ENCODE results near the gene GGCX.

GGCX gene

DNA sequence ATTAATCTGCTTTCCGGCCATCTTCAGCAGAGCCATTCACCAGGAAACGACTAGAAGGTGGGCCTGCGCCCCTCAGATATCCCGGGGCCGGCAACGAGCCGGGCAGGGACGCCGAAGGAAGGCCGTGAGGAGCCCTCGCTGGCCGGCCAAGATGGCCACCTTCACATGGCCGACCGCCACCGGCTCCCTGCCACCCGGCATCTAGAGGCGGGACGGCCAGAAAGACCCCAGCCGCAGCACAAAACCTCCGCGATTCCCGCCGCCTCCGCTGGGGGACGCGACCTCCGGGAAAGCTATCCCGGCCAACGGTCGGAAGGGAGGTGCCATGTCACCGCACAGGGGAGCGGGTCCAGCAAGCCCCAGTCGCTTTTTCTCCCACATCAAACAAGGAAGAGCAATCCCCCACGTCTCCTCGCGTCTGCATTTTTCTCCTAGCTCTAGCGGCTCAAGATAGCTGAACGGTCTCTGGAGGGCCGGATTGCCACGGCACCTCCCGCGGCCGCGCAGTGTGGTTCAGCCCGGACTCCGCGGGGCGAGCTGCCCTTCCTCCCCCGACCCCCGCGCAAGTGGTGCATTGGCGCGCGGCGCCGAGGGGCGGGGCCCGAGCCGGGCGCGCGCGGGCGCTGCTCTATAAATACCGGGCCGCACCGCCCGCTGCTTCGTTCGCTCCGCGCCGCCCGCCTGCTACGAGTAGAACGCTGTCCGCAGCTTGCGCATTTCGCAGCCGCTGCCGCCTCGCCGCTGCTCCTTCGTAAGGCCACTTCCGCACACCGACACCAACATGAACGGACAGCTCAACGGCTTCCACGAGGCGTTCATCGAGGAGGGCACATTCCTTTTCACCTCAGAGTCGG lies 22.6 kb downstream of the GGCX start, which contains the start of gene MAT2A (continued):
- TF ChIP-seq ZNF670 (tag by site-specific recombination; IDR thresholded peaks at IDR 0.05; ENCODE audit: low read depth): no peak
- peak; percentile 86 for TF ChIP-seq ZNF121 (tag by site-specific recombination; IDR thresholded peaks at IDR 0.05)
- 0 out of 2 replicates have a peak, but pooled peaks have one; percentile 28 for TF ChIP-seq ZNF843 (tag by site-specific recombination; IDR thresholded peaks at IDR 0.05)
- peak; percentile 34; the same call in 1 of the 2 replicates for TF ChIP-seq ZBTB21 (tag by site-specific recombination; IDR thresholded peaks at IDR 0.05)
- TF ChIP-seq ZBTB48 (tag by site-specific recombination; IDR thresholded peaks at IDR 0.05): peak; percentile 59
- TF ChIP-seq, protein P1, sequence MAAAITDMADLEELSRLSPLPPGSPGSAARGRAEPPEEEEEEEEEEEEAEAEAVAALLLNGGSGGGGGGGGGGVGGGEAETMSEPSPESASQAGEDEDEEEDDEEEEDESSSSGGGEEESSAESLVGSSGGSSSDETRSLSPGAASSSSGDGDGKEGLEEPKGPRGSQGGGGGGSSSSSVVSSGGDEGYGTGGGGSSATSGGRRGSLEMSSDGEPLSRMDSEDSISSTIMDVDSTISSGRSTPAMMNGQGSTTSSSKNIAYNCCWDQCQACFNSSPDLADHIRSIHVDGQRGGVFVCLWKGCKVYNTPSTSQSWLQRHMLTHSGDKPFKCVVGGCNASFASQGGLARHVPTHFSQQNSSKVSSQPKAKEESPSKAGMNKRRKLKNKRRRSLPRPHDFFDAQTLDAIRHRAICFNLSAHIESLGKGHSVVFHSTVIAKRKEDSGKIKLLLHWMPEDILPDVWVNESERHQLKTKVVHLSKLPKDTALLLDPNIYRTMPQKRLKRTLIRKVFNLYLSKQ (tag by site-specific recombination; IDR thresholded peaks at IDR 0.05; ENCODE audit: borderline replicate concordance): no peak
- TF ChIP-seq ZFP3 (tag by site-specific recombination; IDR thresholded peaks at IDR 0.05; ENCODE audit: low read depth): no peak
- TF ChIP-seq KLF8 (tag by site-specific recombination; IDR thresholded peaks at IDR 0.05): peak; percentile 65; the same call in 1 of the 2 replicates
- TF ChIP-seq, protein P2, sequence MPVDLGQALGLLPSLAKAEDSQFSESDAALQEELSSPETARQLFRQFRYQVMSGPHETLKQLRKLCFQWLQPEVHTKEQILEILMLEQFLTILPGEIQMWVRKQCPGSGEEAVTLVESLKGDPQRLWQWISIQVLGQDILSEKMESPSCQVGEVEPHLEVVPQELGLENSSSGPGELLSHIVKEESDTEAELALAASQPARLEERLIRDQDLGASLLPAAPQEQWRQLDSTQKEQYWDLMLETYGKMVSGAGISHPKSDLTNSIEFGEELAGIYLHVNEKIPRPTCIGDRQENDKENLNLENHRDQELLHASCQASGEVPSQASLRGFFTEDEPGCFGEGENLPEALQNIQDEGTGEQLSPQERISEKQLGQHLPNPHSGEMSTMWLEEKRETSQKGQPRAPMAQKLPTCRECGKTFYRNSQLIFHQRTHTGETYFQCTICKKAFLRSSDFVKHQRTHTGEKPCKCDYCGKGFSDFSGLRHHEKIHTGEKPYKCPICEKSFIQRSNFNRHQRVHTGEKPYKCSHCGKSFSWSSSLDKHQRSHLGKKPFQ (tag by site-specific recombination; IDR thresholded peaks at IDR 0.05): no peak
- no peak for TF ChIP-seq ZNF585B (tag by site-specific recombination; IDR thresholded peaks at IDR 0.05)
- TF ChIP-seq SP2 (tag by site-specific recombination; IDR thresholded peaks at IDR 0.05): peak; percentile 68

DNA sequence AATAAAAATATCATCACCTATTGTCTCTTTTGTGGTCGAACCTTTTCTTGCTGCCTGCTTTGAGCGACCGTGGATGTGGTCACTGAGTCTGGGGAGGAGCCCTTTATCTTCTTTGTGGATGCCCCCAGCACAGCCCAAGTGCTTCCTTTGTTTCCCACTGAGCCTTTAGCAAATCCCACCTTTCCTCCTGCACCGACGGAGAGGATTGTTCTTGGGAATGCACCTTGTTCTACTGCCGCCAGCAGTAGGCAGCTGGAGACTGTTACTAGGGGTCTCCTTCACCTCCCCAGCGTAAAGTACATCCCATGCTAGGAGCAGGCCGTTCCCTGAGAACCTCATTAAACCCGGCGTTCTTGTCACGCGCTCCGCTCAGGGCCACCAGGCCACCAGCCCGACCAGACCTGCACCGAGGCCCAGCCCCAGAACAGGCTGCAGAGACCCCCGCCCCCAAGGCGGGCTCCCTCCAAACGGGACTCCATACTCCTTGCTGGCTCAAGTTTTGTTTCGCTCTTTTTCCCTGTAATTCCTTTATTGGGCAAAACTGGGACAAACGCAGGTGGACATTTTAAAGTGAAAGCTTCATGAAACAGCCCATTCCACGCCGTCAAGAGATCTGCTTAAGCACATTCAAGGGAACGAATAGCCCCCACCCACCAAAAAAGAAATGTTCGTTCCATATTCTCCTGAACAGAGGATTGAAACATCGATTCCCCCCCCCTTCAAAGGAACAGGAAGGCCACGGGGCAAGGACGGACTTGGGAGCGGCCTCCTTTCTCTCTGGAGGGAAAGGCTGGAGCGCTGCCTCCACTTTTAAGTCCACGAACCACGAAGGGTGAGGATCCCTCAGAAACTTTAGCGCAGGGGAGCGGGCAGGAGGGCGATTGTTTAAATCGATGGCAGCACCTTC lies 23.4 kb downstream of the GGCX start:
- Histone ChIP-seq H3K9me3 (ENCODE audit: control insufficient read depth, insufficient read depth, low read depth, low read length) (no peaks in the 10 kb centered on the region), H3K4me3 (ENCODE audit: low read depth, low read length) (peak overlapping the region; percentile 59), H3K27ac (ENCODE audit: extremely low read depth, low read depth, low read length) (peak overlapping the region; percentile 99), H3K36me3 (ENCODE audit: control insufficient read depth in 2 of 2, insufficient read depth in 1 of 2, low read length in 2 of 2) (peaks cover 16 to 34% of the 10 kb centered on the region in 2 experiments), H3K4me1 (ENCODE audit: control insufficient read depth, insufficient read depth, low read length) (0 out of 2 replicates have a peak, but pooled peaks cover 2% of the 10 kb centered on the region)
- CTCF ChIA-PET: interaction anchor here (0.5 to 9.1 kb wide), 11 partner anchors 11 to 183 kb away, joined by 3 to 73 read pairs (median 3); partner anchors contain the start of gene SH2D6
- POLR2A ChIA-PET: interaction anchor here (0.5 to 5.3 kb wide), 35 partner anchors 13 to 568 kb away, joined by 3 to 106 read pairs (median 7); partner anchors contain the start of genes ELMOD3, GGCX, POLR1A and PTCD3
- TF ChIP-seq ZNF660 (tag by site-specific recombination; IDR thresholded peaks at IDR 0.05) (0 out of 2 replicates have a peak, but pooled peaks have one; percentile 24), TRIM28 (IDR thresholded peaks at IDR 0.05; ENCODE audit: borderline replicate concordance, low read length) (no peak), ZNF600 (tag by site-specific recombination; IDR thresholded peaks at IDR 0.05) (peak; percentile 55; the same call in 1 of the 2 replicates), ZBTB48 (tag by site-specific recombination; IDR thresholded peaks at IDR 0.05) (peak; percentile 64), ZNF341 (tag by site-specific recombination; IDR thresholded peaks at IDR 0.05; ENCODE audit: low read depth) (peak; percentile 61), ZBTB20 (tag by site-specific recombination; IDR thresholded peaks at IDR 0.05) (peak; percentile 39; the same call in 1 of the 2 replicates), YY1 (tag by site-specific recombination; IDR thresholded peaks at IDR 0.05) (no peak), SP3 (tag by site-specific recombination; IDR thresholded peaks at IDR 0.05) (peak; percentile 36; the same call in 1 of the 2 replicates), GLIS2 (tag by site-specific recombination; IDR thresholded peaks at IDR 0.05) (peak; percentile 90), RBAK (tag by site-specific recombination; IDR thresholded peaks at IDR 0.05) (no peak), GLIS1 (tag by site-specific recombination; IDR thresholded peaks at IDR 0.05) (peak; percentile 82), ZBTB17 (tag by site-specific recombination; IDR thresholded peaks at IDR 0.05) (peak; percentile 83; the same call in 1 of the 2 replicates), ZNF623 (tag by site-specific recombination; IDR thresholded peaks at IDR 0.05) (no peak), ZNF391 (tag by site-specific recombination; IDR thresholded peaks at IDR 0.05; ENCODE audit: borderline replicate concordance, low read depth) (no peak), ZNF76 (tag by site-specific recombination; IDR thresholded peaks at IDR 0.05; ENCODE audit: borderline replicate concordance, low read depth) (0 out of 2 replicates have a peak, but pooled peaks have one; percentile 46), IKZF3 (tag by site-specific recombination; IDR thresholded peaks at IDR 0.05) (peak; percentile 66)
- TF ChIP-seq, protein P3, sequence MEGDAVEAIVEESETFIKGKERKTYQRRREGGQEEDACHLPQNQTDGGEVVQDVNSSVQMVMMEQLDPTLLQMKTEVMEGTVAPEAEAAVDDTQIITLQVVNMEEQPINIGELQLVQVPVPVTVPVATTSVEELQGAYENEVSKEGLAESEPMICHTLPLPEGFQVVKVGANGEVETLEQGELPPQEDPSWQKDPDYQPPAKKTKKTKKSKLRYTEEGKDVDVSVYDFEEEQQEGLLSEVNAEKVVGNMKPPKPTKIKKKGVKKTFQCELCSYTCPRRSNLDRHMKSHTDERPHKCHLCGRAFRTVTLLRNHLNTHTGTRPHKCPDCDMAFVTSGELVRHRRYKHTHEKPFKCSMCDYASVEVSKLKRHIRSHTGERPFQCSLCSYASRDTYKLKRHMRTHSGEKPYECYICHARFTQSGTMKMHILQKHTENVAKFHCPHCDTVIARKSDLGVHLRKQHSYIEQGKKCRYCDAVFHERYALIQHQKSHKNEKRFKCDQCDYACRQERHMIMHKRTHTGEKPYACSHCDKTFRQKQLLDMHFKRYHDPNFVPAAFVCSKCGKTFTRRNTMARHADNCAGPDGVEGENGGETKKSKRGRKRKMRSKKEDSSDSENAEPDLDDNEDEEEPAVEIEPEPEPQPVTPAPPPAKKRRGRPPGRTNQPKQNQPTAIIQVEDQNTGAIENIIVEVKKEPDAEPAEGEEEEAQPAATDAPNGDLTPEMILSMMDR (tag by site-specific recombination; IDR thresholded peaks at IDR 0.05): peak; percentile 69
- TF ChIP-seq, protein P4, sequence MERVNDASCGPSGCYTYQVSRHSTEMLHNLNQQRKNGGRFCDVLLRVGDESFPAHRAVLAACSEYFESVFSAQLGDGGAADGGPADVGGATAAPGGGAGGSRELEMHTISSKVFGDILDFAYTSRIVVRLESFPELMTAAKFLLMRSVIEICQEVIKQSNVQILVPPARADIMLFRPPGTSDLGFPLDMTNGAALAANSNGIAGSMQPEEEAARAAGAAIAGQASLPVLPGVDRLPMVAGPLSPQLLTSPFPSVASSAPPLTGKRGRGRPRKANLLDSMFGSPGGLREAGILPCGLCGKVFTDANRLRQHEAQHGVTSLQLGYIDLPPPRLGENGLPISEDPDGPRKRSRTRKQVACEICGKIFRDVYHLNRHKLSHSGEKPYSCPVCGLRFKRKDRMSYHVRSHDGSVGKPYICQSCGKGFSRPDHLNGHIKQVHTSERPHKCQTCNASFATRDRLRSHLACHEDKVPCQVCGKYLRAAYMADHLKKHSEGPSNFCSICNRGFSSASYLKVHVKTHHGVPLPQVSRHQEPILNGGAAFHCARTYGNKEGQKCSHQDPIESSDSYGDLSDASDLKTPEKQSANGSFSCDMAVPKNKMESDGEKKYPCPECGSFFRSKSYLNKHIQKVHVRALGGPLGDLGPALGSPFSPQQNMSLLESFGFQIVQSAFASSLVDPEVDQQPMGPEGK (tag by site-specific recombination; IDR thresholded peaks at IDR 0.05): peak; percentile 51

Measured in HEK293 (cell line).